Uterus (tissue), 2 donors: ENCODE measurements around the gene TTBK2.

Experiments
- CTCF ChIP-seq, 4 experiments: fragments of 200-600 bp in 2 of 4; fragments of 450-650 bp in 2 of 4; sonication (generic) in 2 of 4; IDR thresholded peaks; one replicate each; pipeline ENCODE4 v1.5.1; 2016 to 2019; ENCODE audit warnings: antibody characterized with exemption in 4 of 4, mild to moderate bottlenecking in 2 of 4, moderate library complexity in 1 of 4
- POLR2A ChIP-seq, 2 donors: fragments of 450-650 bp; IDR thresholded peaks; one replicate each; pipeline ENCODE4 v1.6.1; 2016; ENCODE audit warnings: antibody characterized with exemption in 2 of 2, mild to moderate bottlenecking in 1 of 2, moderate library complexity in 1 of 2

GRCh38 chr15:42732095-42732827, 188.3 kb downstream of the TTBK2 start:
- TF ChIP-seq POLR2A (IDR thresholded peaks at IDR 0.05) = no peak
- TF ChIP-seq CTCF (IDR thresholded peaks at IDR 0.05) = no peak
